HepG2 (cell line): ENCODE measurements around the gene MFRP. TPM values are rescaled to one million over a fixed set of nuclear protein-coding genes. Genes with fewer than 3 reads are reported as not detected.

Experiments used
- ATAC-seq: fragments of 200-7000 bp; cut with Tn5 transposase; 3 replicates; pipeline ENCODE4 v1.9.1; 2020; ENCODE audit warnings: mild to moderate bottlenecking, moderate library complexity
- BruUV-seq: library from RNA; stranded (reverse); fragments of 400-500 nt; replicated peaks from 2 replicates; lab custom pipeline; 2021; lab: Mats Ljungman, UMichigan
- CTCF ChIA-PET: fragments of 300-600 bp; formaldehyde crosslinking; extraction: SDS; loops from one replicate; lab custom pipeline; 2021; ENCODE audit warnings: low total read pairs, inconsistent platforms, low intra/inter-chr PET ratio; lab: Yijun Ruan, JAX
- POLR2A ChIA-PET: fragments of 350-600 bp; sonication (Branson Sonifier 250); formaldehyde crosslinking; loops from one replicate; lab custom pipeline; 2020; ENCODE audit warnings: antibody characterized with exemption, inconsistent platforms; lab: Yijun Ruan, JAX
- DNase-seq: peaks from one replicate; pipeline ENCODE4 v3.0.0-alpha.2; 2015; ENCODE audit warnings: low spot score
- FAIRE-seq: peaks from 3 replicates; lab custom pipeline; 2011; peaks lifted over from hg19 to GRCh38; lab: Jason Lieb, UNC
- H2AFZ ChIP-seq: one replicate; pipeline ENCODE4 v1.6.1; 2011; ENCODE audit warnings: low read length, inconsistent platforms
- H3K27ac ChIP-seq: fragments of 300-600 bp; 3 replicates; pipeline ENCODE4 v1.8.0; 2011; ENCODE audit warnings: mixed run types, mild to moderate bottlenecking, mixed read lengths, low read length, inconsistent platforms; ENCODE audit not compliant: insufficient read depth; ENCODE audit errors: extremely low read length
- H3K27me3 ChIP-seq, 2 experiments: fragments of 200-600 bp in 1 of 2; 2 replicates in 1 of 2; 3 replicates in 1 of 2; pipeline versions ENCODE4 v1.6.0 to v1.8.0; 2011; ENCODE audit warnings: low read length in 2 of 2, mild to moderate bottlenecking in 2 of 2, moderate library complexity in 2 of 2, inconsistent platforms in 1 of 2; ENCODE audit not compliant: insufficient read depth in 2 of 2, control insufficient read depth in 1 of 2
- H3K36me3 ChIP-seq, 2 experiments: fragments of 200-600 bp in 1 of 2; replicated peaks in 1 of 2; 2 replicates in 1 of 2; 3 replicates in 1 of 2; pipeline versions ENCODE4 v1.5.1 to v1.8.0; 2011; ENCODE audit warnings: low read length in 2 of 2, inconsistent platforms in 1 of 2; ENCODE audit not compliant: insufficient read depth in 2 of 2, control insufficient read depth in 1 of 2
- H3K4me1 ChIP-seq: 2 replicates; pipeline ENCODE4 v1.5.1; 2012; ENCODE audit warnings: low read length, inconsistent platforms; ENCODE audit not compliant: insufficient read depth
- H3K4me2 ChIP-seq: 2 replicates; pipeline ENCODE4 v1.6.0; 2011; ENCODE audit warnings: low read depth, low read length, inconsistent platforms
- H3K4me3 ChIP-seq, 3 experiments: fragments of 200-600 bp in 1 of 3; sonication (generic), shearing (Covaris generic) in 1 of 3; replicated peaks in 1 of 3; 2 replicates each; pipeline ENCODE4 v1.5.1; 2011 to 2016; ENCODE audit warnings: low read length in 3 of 3, inconsistent platforms in 2 of 3, low read depth in 2 of 3, mild to moderate bottlenecking in 2 of 3, control low read depth in 1 of 3, mixed read lengths in 1 of 3; ENCODE audit not compliant: insufficient read depth in 1 of 3
- H3K79me2 ChIP-seq: one replicate; pipeline ENCODE4 v1.6.1; 2011; ENCODE audit warnings: low read length, inconsistent platforms; ENCODE audit not compliant: insufficient read depth
- H3K9ac ChIP-seq: 2 replicates; pipeline ENCODE4 v1.6.0; 2011; ENCODE audit warnings: mild to moderate bottlenecking, low read depth, low read length, inconsistent platforms; ENCODE audit not compliant: insufficient read depth
- H3K9me3 ChIP-seq: 2 replicates; pipeline ENCODE4 v1.5.1; 2012; ENCODE audit warnings: mild to moderate bottlenecking, low read length
- H4K20me1 ChIP-seq: 2 replicates; pipeline ENCODE4 v1.6.0; 2011; ENCODE audit warnings: inconsistent platforms, mild to moderate bottlenecking, low read length, moderate library complexity; ENCODE audit not compliant: insufficient read depth
- EHMT2 ChIP-seq: fragments of 200-600 bp; sonication (generic); IDR thresholded peaks from 2 replicates; pipeline ENCODE4 v1.7.0; 2017; ENCODE audit warnings: antibody characterized with exemption, low read depth, low read length, borderline replicate concordance
- GATAD1 ChIP-seq: IDR thresholded peaks from 2 replicates; pipeline ENCODE4 v1.6.1; 2016; ENCODE audit warnings: missing genetic modification reagents, missing compliant biosample characterization
- GTF3A ChIP-seq: sonication (generic); formaldehyde crosslinking; conservative IDR thresholded peaks from 2 replicates; pipeline ENCODE4 v1.4.0; 2020; ENCODE audit warnings: mild to moderate bottlenecking, missing genetic modification reagents
- HMG20A ChIP-seq: IDR thresholded peaks from 2 replicates; pipeline ENCODE4 v1.6.1; 2016; ENCODE audit warnings: borderline replicate concordance
- HNRNPK ChIP-seq: fragments of 200-400 bp; formaldehyde crosslinking; IDR thresholded peaks from 2 replicates; pipeline ENCODE4 v1.6.1; 2018; ENCODE audit warnings: low read length, low read depth, moderate library complexity, mild to moderate bottlenecking; ENCODE audit not compliant: poor library complexity, severe bottlenecking
- KAT2B ChIP-seq: fragments of 150-350 bp; IDR thresholded peaks from 2 replicates; pipeline ENCODE4 v1.6.1; 2014; ENCODE audit warnings: low read depth, low read length, borderline replicate concordance
- MIER3 ChIP-seq: IDR thresholded peaks from 2 replicates; pipeline ENCODE4 v1.6.1; 2016; ENCODE audit warnings: missing compliant biosample characterization, borderline replicate concordance
- SALL2 ChIP-seq: sonication (generic); formaldehyde crosslinking; IDR thresholded peaks from 2 replicates; pipeline ENCODE4 v1.8.1; 2023; ENCODE audit warnings: mild to moderate bottlenecking, missing genetic modification reagents, inconsistent platforms
- SCMH1 ChIP-seq: sonication (generic); formaldehyde crosslinking; IDR thresholded peaks from 2 replicates; pipeline ENCODE4 v1.9.0; 2021; ENCODE audit warnings: missing genetic modification reagents, mild to moderate bottlenecking, borderline replicate concordance
- TEAD3 ChIP-seq: optimal IDR thresholded peaks from 2 replicates; pipeline ENCODE3; 2016; ENCODE audit warnings: borderline replicate concordance
- ZNF33B ChIP-seq: sonication (generic); formaldehyde crosslinking; IDR thresholded peaks from 2 replicates; pipeline ENCODE4 v1.5.1; 2020; ENCODE audit warnings: mild to moderate bottlenecking, missing genetic modification reagents
- ZNF577 ChIP-seq: sonication (generic); formaldehyde crosslinking; IDR thresholded peaks from 2 replicates; pipeline ENCODE4 v1.4.0; 2020; ENCODE audit warnings: mild to moderate bottlenecking, low read depth, missing genetic modification reagents, borderline replicate concordance
- ZNF691 ChIP-seq: sonication (generic); formaldehyde crosslinking; IDR thresholded peaks from 2 replicates; pipeline ENCODE4 v1.4.0; 2020; ENCODE audit warnings: missing genetic modification reagents, low read depth, mild to moderate bottlenecking, borderline replicate concordance
- ZSCAN25 ChIP-seq: sonication (generic); formaldehyde crosslinking; IDR thresholded peaks from 2 replicates; pipeline ENCODE4 v1.8.0; 2022; ENCODE audit warnings: mild to moderate bottlenecking, missing genetic modification reagents
- WGBS: methylation state at CpG from one replicate; pipeline ENCODE4 v1.1.6; 2017; ENCODE audit warnings: low lambda C conversion rate; 5-methylcytosine and 5-hydroxymethylcytosine counted together
- in situ Hi-C: cut with HindIII; loops from 2 replicates; pipeline ENCODE4 v1.10.0; 2017; ENCODE audit warnings: low pct_unique_long_range_greater_than_20kb; ENCODE audit not compliant: extremely low pct_ligation_motif_present
- intact Hi-C: fragments of 100-400 bp; cut with micrococcal nuclease; formaldehyde crosslinking; loops from one replicate; pipeline ENCODE4 v1.10.0; 2022; ENCODE audit not compliant: unreplicated experiment
- polyA plus RNA-seq, 8 experiments: library from polyadenylated mRNA; depleted of rRNA in 3 of 8; stranded (reverse) in 7 of 8; unstranded in 1 of 8; fragments of >200 nt; fragmentation: Illumina TruSeq in 4 of 8; extraction: Trizol in 4 of 8; gene quantifications; 2 replicates each; pipeline versions ENCODE4 v1.2.1 to v1.2.3, GENCODE V29; 2011 to 2016; ENCODE audit warnings: low read depth in 4 of 8, missing spikeins in 1 of 8, mixed read lengths in 1 of 8; ENCODE audit not compliant: insufficient read depth in 1 of 8
- total RNA-seq, 5 experiments: library from RNA; depleted of rRNA; stranded (reverse); fragments of >200 nt; fragmentation: Illumina TruSeq; extraction: Trizol; gene quantifications; 2 replicates each; pipeline ENCODE4 v1.2.3, GENCODE V29; 2016; ENCODE audit warnings: low read depth in 1 of 5
- TF ChIP-seq, protein P1 (sequence below): sonication (generic); formaldehyde crosslinking; IDR thresholded peaks from 2 replicates; pipeline ENCODE4 v1.5.0; 2020; ENCODE audit warnings: mild to moderate bottlenecking, missing genetic modification reagents
- TF ChIP-seq, protein P2 (sequence below): conservative IDR thresholded peaks from 2 replicates; pipeline ENCODE4 v1.6.1; 2018; ENCODE audit warnings: missing genetic modification reagents

The MFRP gene
- total and polyA plus RNA-seq, 2 of the 13 experiments (the other 11 are each of a cell fraction or from before 2014, with no cell fraction given) = not detected

- no peak overlapping the region for H2AFZ ChIP-seq
- 43% methylated on average over 2 of the region's 5 CpGs for WGBS
- in situ Hi-C loops = loop anchor here (5.0 kb wide), 1 partner anchor 37 kb away; no protein-coding TSS in a partner anchor
- H3K79me2 ChIP-seq = peaks cover 29% of the 10 kb centered on the region
- H3K27ac ChIP-seq = no peak overlapping the region
- FAIRE-seq (peak; percentile 89), ATAC-seq (peak; percentile 55), DNase-seq (peak; percentile 74)
- no TSS peak for BruUV-seq
- H3K36me3 ChIP-seq = no peaks in the 10 kb centered on the region
- H3K9me3 ChIP-seq = no peaks in the 10 kb centered on the region
- no peak overlapping the region for H3K4me3 ChIP-seq
- H3K4me2 ChIP-seq = peak overlapping the region; percentile 83; the same call in 1 of the 2 replicates
- ChIA-PET POLR2A (interaction anchor here (0.9 to 4.4 kb wide), 6 partner anchors 13 to 168 kb away, joined by 3 to 22 read pairs (median 4); partner anchors contain the start of genes CBL, MCAM and RNF26), CTCF (interaction anchor here (1.0 to 1.8 kb wide), 6 partner anchors 17 to 101 kb away, joined by 3 to 17 read pairs (median 5); partner anchors contain the start of gene C1QTNF5)
- H3K9ac ChIP-seq = no peak overlapping the region
- intact Hi-C loops = loop anchor here (1.0 to 2.0 kb wide), 2 partner anchors 36 to 169 kb away; no protein-coding TSS in a partner anchor
- no peaks in the 10 kb centered on the region for H3K27me3 ChIP-seq
- no peaks in the 10 kb centered on the region for H4K20me1 ChIP-seq
- H3K4me1 ChIP-seq = peaks cover 100% of the 10 kb centered on the region
- 0 out of 2 replicates have a peak, but pooled peaks have one; percentile 49 for TF ChIP-seq MIER3 (CRISPR knock-in tag)
- TF ChIP-seq HNRNPK = no peak
- peak; percentile 65 for TF ChIP-seq TEAD3 (CRISPR knock-in tag)
- no peak for TF ChIP-seq KAT2B
- TF ChIP-seq, protein P1, sequence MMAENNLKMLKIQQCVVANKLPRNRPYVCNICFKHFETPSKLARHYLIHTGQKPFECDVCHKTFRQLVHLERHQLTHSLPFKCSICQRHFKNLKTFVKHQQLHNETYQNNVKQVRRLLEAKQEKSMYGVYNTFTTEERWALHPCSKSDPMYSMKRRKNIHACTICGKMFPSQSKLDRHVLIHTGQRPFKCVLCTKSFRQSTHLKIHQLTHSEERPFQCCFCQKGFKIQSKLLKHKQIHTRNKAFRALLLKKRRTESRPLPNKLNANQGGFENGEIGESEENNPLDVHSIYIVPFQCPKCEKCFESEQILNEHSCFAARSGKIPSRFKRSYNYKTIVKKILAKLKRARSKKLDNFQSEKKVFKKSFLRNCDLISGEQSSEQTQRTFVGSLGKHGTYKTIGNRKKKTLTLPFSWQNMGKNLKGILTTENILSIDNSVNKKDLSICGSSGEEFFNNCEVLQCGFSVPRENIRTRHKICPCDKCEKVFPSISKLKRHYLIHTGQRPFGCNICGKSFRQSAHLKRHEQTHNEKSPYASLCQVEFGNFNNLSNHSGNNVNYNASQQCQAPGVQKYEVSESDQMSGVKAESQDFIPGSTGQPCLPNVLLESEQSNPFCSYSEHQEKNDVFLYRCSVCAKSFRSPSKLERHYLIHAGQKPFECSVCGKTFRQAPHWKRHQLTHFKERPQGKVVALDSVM = peak; percentile 51; the same call in 1 of the 2 replicates
- TF ChIP-seq ZNF691 = no peak
- no peak; the same call in 1 of the 2 replicates for TF ChIP-seq SALL2 (CRISPR knock-in tag)
- 0 out of 2 replicates have a peak, but pooled peaks have one; percentile 22 for TF ChIP-seq GATAD1 (CRISPR knock-in tag)
- no peak for TF ChIP-seq ZNF577 (CRISPR knock-in tag)
- TF ChIP-seq ZSCAN25 = peak; percentile 34; the same call in 1 of the 2 replicates
- TF ChIP-seq GTF3A = no peak
- TF ChIP-seq HMG20A (CRISPR knock-in tag) = no peak
- TF ChIP-seq ZNF33B (CRISPR knock-in tag) = no peak
- no peak for TF ChIP-seq SCMH1 (CRISPR knock-in tag)
- TF ChIP-seq EHMT2 = no peak
- TF ChIP-seq, protein P2, sequence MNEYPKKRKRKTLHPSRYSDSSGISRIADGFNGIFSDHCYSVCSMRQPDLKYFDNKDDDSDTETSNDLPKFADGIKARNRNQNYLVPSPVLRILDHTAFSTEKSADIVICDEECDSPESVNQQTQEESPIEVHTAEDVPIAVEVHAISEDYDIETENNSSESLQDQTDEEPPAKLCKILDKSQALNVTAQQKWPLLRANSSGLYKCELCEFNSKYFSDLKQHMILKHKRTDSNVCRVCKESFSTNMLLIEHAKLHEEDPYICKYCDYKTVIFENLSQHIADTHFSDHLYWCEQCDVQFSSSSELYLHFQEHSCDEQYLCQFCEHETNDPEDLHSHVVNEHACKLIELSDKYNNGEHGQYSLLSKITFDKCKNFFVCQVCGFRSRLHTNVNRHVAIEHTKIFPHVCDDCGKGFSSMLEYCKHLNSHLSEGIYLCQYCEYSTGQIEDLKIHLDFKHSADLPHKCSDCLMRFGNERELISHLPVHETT = no peak
These were observed 27.6 kb upstream of the MFRP start for GRCh38 chr11:119373921-119374631.
